GM21723 (cell line): ENCODE data around the gene ANKRD55.
"Not testable (repeated sequence)": the region's sequence is repeated elsewhere in the genome, so short reads cannot be mapped to it uniquely, and the experiment has no call there.

Experiments used
- ATAC-seq: cut with Tn5 transposase; IDR thresholded peaks from one replicate; pipeline ENCODE4 v1.9.1; 2021; ENCODE audit warnings: mild to moderate bottlenecking, moderate library complexity; ENCODE audit not compliant: unreplicated experiment

Gene ANKRD55

DNA sequence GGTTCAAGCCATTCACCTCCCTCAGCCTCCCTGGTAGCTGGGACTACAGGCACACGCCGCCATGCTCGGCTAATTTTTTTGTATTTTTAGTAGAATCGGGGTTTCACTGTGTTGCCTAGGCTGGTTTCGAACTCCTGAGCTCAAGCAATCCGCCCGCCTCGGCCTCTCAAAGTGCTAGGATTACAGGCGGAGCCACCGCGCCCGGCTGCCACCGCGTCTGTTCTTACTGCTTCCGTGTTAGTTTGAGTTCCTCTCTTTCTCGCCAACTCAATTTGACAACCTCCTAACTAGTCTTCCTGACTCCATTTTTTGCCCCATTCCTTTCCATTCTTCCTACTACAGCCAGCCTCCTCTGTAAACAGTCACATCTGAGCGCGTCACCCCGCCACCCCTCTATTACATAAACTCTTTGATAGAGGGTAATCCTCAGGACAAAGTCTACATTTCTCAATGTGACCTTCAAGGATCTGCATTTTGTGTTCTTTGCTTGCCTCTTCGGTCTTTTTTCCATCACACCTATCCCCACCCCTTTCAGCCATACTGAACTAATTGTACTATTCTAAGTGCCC lies 149.8 kb downstream of the ANKRD55 start:
- no peak for ATAC-seq

- peak; percentile 49 for ATAC-seq
Measured at GRCh38 chr5:56081053-56081642, 152.0 kb downstream of the ANKRD55 start.

- peak; percentile 76 for ATAC-seq
Measured at GRCh38 chr5:56080375-56081052, 152.6 kb downstream of the ANKRD55 start.

GRCh38 chr5:56079157-56079500 lies 154.0 kb downstream of the ANKRD55 start:
- ATAC-seq: not testable (repeated sequence)

DNA sequence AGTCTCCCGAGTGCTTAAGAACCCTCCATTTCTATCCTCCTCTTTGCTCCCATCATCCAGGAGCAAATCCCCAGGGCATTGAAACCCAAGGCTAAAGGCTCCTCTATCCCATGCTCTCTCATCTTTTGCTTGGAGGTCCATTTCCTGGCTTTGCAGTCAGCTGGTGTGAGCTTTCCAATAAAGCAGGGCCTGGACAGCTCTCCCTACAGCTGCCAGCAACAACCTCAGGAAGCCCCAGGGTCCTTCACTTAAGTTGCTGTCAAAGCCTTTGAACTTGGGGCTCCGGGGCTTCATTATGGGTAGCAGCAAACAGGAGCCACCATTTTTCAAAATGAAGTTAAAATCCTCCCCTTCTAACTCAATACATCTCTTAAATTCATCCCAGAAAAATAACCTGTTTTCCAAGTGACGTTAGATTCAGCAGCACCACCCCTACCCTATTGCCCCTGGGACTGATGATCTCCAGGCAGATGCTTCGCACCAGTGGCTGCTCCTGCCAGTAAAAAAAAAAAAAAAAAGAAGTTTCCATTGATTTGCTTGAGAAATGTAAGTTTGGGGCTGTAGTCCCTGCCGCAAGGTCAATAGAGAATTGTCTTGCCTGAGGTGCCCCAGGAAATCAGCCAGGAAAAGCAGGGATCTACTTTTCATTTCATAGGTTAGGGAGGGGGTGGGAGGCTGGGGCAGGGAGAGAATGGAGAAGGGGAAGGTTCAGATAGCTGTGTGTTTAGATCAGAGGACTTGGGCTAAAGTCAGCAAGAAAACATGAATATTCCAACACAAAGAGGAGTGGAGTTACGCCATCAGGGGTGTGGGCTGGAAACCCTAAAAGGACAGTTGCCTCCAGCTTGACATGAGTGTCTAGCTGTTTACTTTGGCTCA lies 154.6 kb downstream of the ANKRD55 start:
- ATAC-seq: no peak

DNA sequence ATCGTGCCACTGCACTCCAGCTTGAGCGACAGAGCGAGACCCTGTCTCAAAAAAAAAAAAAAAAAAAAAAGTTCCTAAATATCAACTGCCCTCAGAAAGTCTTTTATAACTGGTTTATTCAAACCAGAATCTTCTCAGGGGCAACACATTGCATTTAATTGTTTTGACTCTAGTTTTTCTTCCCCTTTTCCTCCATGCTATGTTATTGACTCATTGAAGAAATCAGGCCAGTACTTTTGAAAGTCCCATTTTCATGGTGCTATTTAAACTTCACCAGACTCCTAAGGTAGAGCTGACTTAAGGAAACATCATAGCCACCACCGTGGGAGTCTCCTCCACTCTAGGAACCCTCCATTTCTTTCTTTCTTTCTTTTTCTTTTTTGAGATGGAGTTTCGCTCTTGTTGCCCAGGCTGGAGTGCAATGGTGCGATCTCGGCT lies 155.3 kb downstream of the ANKRD55 start:
- no peak for ATAC-seq

DNA sequence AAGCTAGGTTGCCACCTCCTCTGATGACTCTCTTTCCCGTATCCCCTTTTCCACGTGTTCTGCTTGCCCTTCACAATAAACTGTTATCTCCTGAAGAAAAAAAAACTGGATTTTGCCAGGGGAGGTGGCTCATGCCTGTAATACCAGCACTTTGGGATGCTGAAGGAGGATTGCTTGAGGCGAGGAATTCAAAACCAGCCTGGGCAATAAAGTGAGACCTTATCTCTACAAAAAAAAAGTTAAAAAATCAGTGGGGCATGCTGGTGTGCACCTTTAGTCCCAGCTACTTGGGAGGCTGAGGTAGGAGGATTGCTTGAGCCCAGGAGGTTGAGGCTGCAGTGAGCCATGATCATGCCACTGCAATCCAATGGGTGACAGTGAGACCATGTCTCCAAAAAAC lies 156.6 kb downstream of the ANKRD55 start:
- no peak for ATAC-seq

DNA sequence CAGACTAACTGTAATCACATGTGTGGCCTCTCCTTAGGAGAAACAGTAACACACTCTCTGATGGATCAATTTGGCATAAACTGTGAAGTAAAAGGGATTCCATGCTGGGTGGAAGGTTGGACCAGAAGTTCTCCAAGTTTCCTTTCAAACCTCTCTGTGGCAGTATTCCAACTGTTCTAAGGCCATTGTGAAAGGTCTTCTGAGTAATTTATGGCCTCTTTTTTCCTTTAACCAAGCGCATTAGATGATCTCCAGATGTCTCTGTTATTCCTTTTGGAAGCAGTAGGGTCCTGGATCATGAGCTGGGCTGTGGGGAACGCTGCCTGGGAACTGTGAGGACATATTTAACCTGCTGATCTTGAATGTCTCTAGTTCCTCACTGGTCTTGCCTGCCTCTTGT lies 157.8 kb downstream of the ANKRD55 start:
- ATAC-seq: no peak

DNA sequence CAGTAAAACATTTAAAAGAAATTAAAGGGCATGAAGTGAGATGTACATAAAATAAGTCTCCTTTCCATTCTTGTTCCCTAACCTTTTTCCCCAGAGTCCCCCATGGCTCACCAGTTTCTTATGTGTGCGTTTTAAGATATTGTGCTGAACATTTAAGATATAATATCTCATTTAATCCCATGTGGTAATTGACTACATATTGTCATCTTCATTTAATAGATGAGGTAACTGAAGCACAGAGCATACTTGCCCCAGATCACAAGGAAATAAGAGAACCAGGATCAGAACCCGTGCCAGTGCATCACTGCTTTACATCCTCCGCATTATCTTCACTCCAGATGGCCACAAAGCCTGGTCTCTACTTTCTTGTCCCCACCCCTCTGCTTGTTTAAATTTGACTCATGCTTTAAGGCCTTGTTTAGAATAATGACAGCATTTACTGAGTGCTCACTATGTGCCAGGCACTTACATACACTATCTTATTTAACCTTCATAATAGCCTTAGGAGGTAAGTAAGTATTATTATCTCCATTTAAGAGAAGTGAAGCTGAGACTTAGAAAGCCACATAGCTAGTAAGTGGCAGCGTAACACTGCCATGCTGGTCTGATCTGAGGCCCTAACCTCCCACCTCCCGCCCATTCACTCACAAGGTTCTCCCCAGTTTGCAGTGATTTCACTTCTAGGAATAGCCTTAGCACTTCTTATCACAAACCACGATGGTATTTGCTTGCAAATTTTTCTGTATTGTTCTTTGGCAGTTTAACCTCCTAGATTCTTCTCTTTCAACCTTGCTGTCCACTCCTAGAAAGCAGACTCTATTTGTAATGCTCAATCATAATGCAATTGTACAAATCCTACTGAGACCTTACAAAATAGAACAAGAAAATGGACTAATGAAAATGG lies 160.0 kb downstream of the ANKRD55 start:
- no peak for ATAC-seq

- ATAC-seq: no peak
Measured at GRCh38 chr5:56071470-56071869, 161.7 kb downstream of the ANKRD55 start.

GRCh38 chr5:56070851-56071465 lies 162.2 kb downstream of the ANKRD55 start:
- ATAC-seq: no peak

GRCh38 chr5:56069652-56070226 lies 163.4 kb downstream of the ANKRD55 start:
- ATAC-seq: no peak

GRCh38 chr5:56066931-56067450 lies 166.1 kb downstream of the ANKRD55 start:
- ATAC-seq: no peak

GRCh38 chr5:56064984-56065383 lies 168.1 kb downstream of the ANKRD55 start:
- ATAC-seq: peak; percentile 55

- ATAC-seq: no peak
Measured at GRCh38 chr5:56060276-56061110, 172.6 kb downstream of the ANKRD55 start.

DNA sequence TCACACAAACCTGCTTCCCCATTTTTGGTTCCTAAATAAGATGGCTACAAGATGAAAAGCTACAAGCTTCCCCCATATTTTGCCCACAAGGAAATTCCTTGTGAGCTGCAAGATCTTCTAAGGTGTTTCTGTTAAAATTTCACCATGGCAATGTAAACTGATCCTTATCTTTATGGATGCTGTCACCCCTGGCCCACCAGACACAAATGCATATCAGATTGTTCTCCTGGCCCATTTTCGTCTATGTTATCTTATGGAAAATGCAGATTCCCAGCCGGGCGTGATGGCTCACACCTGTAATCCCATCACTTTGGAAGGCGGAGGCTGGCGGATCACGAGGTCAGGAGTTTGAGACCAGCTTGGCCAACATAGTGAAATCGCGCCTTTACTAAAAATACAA lies 173.3 kb downstream of the ANKRD55 start:
- no peak for ATAC-seq

GRCh38 chr5:56056875-56057274 lies 176.3 kb downstream of the ANKRD55 start:
- peak; percentile 82 for ATAC-seq

DNA sequence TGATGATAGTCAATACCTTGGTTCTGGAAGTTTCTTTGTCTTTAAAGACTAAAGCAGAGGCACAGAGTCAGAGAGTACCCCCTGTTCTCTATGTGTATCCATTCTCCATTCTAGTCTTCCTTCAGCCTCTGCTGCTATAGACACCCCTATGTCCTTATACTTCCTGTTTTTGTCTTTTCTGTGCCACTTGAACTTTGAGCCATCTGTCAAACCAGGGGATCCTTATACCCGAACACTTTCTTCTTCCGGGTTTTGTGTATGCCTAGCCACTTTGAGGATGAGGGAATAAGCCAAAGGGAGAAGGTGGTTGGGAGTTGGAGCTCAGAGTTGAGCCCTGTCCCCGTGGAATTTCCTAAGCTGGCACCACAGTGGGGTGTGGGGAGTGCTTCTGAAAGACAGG lies 177.3 kb downstream of the ANKRD55 start:
- ATAC-seq: no peak

- no peak for ATAC-seq
Measured at GRCh38 chr5:56055287-56055686, 177.8 kb downstream of the ANKRD55 start.
